Neuron (in vitro differentiated cells): ENCODE results near the gene WNT4.
"Not testable (repeated sequence)": the region's sequence is repeated elsewhere in the genome, so short reads cannot be mapped to it uniquely, and the experiment has no call there.

ENCODE experiments used
- H2AFZ ChIP-seq: one replicate; pipeline ENCODE4 v1.6.1; 2013; ENCODE audit warnings: low read depth, mild to moderate bottlenecking, inconsistent platforms, low read length, moderate library complexity
- H3K27me3 ChIP-seq: one replicate; pipeline ENCODE4 v1.6.1; 2013; ENCODE audit warnings: low read length; ENCODE audit not compliant: insufficient read depth
- H3K36me3 ChIP-seq: one replicate; pipeline ENCODE4 v1.6.1; 2013; ENCODE audit warnings: low read length; ENCODE audit not compliant: insufficient read depth
- H3K4me1 ChIP-seq: one replicate; pipeline ENCODE4 v1.6.1; 2013; ENCODE audit warnings: low read length; ENCODE audit not compliant: insufficient read depth
- H3K4me3 ChIP-seq: 2 replicates; pipeline ENCODE4 v1.5.1; 2013; ENCODE audit warnings: mild to moderate bottlenecking, low read length, moderate library complexity
- H3K9me3 ChIP-seq: one replicate; pipeline ENCODE4 v1.6.1; 2013; ENCODE audit warnings: low read length

The WNT4 gene

DNA sequence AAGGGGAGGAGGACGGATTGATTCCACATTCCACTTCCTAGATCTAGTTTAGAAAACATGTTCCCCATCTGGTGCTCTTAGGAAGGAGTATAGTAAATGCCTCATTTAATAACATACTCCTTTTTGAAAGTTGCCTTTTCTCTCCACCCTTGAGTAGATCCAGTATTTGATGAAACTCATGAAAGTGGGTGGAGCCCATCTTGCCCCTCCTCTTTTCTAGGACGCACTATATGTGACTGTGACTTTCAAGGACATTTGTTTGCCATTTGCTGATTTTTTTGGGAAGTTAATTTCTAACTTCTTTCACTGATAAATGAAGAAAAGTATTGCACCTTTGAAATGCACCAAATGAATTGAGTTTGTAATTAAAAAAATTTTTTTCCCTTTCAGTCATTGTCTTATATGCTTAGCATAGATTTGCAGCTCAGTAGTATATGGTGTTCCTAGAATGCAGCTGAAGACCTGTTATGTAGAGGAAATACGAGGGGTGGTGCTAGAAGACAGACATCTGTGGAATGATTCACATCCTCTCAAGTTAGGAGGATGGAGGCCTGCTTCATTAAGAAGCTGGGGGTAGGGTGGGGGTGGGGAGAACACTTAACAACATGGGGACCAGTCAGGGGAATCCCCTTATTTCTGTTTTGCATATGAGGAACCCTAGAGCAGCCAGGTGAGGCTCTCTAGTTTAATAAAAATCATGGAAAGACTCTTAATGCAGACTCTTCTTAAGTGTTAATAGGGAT is 50.7 kb downstream of the WNT4 start:
- Histone ChIP-seq H3K4me1 (peaks cover 18% of the 10 kb centered on the region), H3K36me3 (peaks cover 56% of the 10 kb centered on the region)
- not testable (repeated sequence) for H3K27me3 ChIP-seq, H3K4me3 ChIP-seq, H3K9me3 ChIP-seq, H2AFZ ChIP-seq

DNA sequence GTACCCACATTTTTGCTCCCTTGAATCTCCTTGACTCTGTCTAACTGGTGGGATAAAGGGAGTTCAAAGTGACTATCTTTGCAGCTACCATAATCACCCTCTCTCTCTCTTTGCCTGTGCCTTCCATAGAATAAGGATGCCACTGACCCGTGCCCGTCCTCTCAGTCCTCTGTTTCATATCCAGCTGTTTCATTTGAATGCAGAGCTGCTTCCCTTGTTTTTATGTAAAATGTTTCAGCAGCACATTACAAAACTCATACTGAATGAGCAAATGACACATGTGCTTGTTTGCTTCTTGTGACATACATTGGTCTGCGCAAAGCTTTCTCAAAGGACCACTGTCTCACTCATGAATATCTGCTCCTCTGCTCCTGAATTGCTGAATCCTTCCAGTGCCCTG is 52.0 kb downstream of the WNT4 start:
- peaks cover 18% of the 10 kb centered on the region for H3K4me1 ChIP-seq
- no peak overlapping the region for H3K4me3 ChIP-seq
- H3K9me3 ChIP-seq = no peaks in the 10 kb centered on the region
- H2AFZ ChIP-seq = no peak overlapping the region
- H3K36me3 ChIP-seq = peaks cover 58% of the 10 kb centered on the region
- no peaks in the 10 kb centered on the region for H3K27me3 ChIP-seq

DNA sequence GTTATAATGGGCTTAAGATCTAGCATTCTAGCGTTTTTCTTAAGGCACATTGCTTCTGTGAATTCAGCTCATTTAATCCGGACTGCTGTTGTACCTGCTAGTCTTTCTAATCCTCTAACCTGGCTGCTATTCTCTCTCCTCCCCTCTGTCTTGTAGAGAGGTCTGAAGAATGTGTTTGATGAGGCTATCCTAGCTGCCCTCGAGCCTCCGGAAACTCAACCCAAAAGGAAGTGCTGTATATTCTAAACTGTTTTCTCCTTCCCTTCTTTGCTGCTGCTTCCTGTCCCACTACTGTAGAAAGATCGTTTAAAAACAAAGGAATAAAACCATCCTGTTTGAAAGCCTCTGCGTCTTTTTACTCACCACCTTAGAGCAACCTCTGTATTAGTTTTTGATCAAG is 53.1 kb downstream of the WNT4 start:
- H3K27me3 ChIP-seq = no peaks in the 10 kb centered on the region
- no peak overlapping the region for H3K4me3 ChIP-seq
- H3K36me3 ChIP-seq = peaks cover 53% of the 10 kb centered on the region
- H3K9me3 ChIP-seq = no peaks in the 10 kb centered on the region
- H3K4me1 ChIP-seq = peaks cover 18% of the 10 kb centered on the region
- H2AFZ ChIP-seq = no peak overlapping the region

DNA sequence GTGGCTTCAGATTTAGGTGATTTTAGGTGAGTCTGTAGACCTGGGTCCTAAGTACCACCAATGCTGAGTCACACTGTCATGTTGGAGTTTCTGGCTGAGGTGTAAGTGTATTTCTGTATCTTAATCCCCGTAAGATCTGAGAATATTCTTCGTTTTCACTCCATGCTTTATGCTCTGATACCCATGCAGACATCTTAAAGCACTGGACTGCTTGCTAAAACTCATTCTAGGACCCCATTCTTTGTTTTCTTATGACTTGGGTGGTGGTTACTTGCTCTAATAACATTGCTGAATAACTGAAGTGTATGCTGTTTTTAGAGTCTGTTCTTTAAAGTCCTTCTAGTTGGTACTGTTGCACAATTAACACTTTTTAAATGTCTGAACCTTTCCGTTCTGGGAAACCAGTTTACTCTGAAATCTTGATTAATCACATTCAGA is 53.7 kb downstream of the WNT4 start:
- Histone ChIP-seq H2AFZ (no peak overlapping the region), H3K9me3 (no peaks in the 10 kb centered on the region), H3K4me3 (no peak overlapping the region), H3K27me3 (no peaks in the 10 kb centered on the region), H3K36me3 (peaks cover 52% of the 10 kb centered on the region), H3K4me1 (peaks cover 18% of the 10 kb centered on the region)

DNA sequence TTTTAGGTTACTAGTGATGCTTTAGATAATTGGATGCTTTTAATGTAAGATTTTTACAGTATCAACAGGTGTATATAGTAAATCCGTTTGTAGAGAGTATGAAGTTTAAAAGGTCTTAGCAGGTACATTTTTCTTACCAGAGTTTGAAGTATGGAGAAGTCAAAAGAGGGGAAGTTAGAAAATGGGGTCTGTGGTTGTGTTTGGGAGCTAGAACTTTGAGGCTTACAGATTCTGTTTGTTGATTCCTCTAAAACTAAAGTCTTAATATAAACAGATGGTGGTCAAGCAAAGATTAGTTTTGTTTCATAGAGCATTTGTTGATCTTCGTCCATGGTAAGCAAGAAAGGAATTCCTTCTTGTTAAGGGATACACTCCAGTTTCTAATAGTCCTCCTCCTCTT is 54.6 kb downstream of the WNT4 start:
- H3K27me3 ChIP-seq = no peaks in the 10 kb centered on the region
- no peak overlapping the region for H3K4me3 ChIP-seq
- H2AFZ ChIP-seq = no peak overlapping the region
- H3K4me1 ChIP-seq = peaks cover 18% of the 10 kb centered on the region
- no peaks in the 10 kb centered on the region for H3K9me3 ChIP-seq
- H3K36me3 ChIP-seq = peaks cover 54% of the 10 kb centered on the region

DNA sequence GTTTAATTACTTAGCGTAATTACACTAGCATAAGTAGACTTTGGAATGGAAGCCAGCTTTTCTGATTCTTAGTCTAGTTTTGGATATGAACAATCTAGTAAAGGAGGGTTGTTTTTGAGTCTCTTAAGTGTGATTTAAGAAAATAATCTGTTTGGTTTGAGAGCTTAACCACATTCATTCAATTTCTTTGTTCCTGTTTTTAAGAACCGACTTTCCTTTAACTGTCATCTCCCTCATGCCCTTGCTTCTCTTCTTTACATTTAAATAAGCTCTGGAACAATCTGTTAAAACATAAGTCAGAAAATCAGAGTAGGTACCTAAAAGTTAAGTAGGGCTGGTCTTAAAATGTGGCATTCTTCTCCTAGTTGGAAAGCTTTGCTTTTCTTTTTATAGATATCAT is 62.7 kb downstream of the WNT4 start:
- Histone ChIP-seq H3K36me3 (peaks cover 48% of the 10 kb centered on the region), H2AFZ (no peak overlapping the region), H3K9me3 (no peaks in the 10 kb centered on the region), H3K27me3 (no peaks in the 10 kb centered on the region), H3K4me1 (peaks cover 8% of the 10 kb centered on the region), H3K4me3 (no peak overlapping the region)

DNA sequence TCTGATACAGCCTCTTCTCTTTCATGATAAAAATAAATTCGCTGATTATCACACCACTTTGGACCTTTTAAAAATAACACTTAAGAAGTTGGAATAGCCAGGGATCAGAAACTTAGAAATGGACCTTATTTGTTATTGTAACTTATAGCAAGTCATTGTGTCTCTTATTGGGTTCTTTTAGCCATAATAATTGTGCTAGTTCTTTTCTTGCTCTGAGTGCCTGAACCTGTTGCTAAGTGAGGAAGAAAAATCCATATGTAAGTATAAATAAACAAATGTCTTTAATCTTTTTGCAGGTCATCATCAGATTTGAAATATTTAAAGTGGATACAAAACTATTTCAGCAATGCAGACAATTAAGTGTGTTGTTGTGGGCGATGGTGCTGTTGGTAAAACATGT is 64.8 kb downstream of the WNT4 start:
- H3K4me1 ChIP-seq = peaks cover 13% of the 10 kb centered on the region
- H2AFZ ChIP-seq = no peak overlapping the region
- no peak overlapping the region for H3K4me3 ChIP-seq
- H3K27me3 ChIP-seq = no peaks in the 10 kb centered on the region
- no peaks in the 10 kb centered on the region for H3K9me3 ChIP-seq
- H3K36me3 ChIP-seq = peaks cover 35% of the 10 kb centered on the region

DNA sequence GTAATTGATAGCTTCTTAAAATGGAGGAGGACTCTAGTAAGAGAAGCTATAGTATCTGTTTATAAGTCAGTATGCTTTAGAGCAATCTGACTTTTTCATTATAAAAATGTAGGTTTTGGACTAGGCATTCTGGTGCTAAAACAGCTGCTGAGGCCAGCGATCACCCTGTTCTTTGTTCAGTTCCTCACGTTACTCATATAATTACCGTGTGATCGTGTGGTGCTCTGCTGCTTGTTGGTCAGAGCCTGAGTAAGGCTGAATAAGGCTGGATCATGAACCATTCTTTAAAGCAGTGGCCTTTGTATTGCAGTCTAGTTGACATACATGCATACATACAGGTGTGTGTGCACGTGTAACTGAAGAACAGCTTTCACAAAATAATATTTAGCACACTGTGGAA is 65.2 kb downstream of the WNT4 start:
- peaks cover 35% of the 10 kb centered on the region for H3K36me3 ChIP-seq

DNA sequence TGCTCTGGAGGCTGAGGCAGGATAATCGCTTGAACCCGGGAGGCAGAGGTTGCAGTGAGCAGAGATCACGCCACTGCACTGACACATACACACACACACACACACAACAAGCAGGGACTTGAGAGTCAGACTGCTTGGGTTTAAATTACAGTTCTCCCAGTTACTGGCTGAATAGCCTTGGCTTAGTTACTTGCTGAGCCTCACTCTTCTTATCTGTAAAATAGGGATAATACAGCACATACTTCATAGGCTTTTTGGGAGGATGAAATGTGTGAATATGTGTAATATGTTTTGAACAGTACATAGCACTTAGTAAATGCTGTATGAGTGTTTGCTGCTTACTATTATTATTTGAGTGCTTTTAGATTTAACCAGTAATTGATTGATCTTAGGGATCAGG is 66.6 kb downstream of the WNT4 start:
- no peaks in the 10 kb centered on the region for H3K27me3 ChIP-seq
- peaks cover 13% of the 10 kb centered on the region for H3K4me1 ChIP-seq
- H3K9me3 ChIP-seq = no peaks in the 10 kb centered on the region
- H3K36me3 ChIP-seq = peaks cover 23% of the 10 kb centered on the region
- no peak overlapping the region for H2AFZ ChIP-seq
- no peak overlapping the region for H3K4me3 ChIP-seq

More for the DNA sequence above, 65.2 kb downstream of the WNT4 start:
- H3K9me3 ChIP-seq = no peaks in the 10 kb centered on the region
- H3K27me3 ChIP-seq = no peaks in the 10 kb centered on the region
- no peak overlapping the region for H3K4me3 ChIP-seq
- H3K4me1 ChIP-seq = peaks cover 13% of the 10 kb centered on the region
- no peak overlapping the region for H2AFZ ChIP-seq

DNA sequence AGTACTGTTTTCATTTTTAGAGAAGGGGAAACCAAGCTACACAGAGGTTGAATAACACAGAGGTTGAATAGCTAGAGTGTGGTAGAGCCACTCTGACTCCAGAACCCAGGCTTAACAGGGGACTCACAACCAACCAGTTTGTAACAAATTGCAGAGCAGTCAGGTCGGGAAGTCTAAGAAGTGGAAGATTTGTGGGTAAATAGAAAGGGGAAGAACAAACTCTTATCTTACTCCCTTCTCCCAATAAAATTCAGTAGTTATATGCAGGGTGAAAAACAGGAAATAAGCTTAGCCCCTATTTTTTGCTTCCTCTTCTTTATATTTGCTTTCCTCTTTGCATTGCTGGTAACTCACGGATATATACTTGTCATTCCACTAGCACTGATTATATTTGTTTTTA is 67.2 kb downstream of the WNT4 start:
- H3K4me3 ChIP-seq = no peak overlapping the region
- H3K36me3 ChIP-seq = peaks cover 20% of the 10 kb centered on the region
- H3K9me3 ChIP-seq = no peaks in the 10 kb centered on the region
- no peaks in the 10 kb centered on the region for H3K27me3 ChIP-seq
- peaks cover 13% of the 10 kb centered on the region for H3K4me1 ChIP-seq
- no peak overlapping the region for H2AFZ ChIP-seq

DNA sequence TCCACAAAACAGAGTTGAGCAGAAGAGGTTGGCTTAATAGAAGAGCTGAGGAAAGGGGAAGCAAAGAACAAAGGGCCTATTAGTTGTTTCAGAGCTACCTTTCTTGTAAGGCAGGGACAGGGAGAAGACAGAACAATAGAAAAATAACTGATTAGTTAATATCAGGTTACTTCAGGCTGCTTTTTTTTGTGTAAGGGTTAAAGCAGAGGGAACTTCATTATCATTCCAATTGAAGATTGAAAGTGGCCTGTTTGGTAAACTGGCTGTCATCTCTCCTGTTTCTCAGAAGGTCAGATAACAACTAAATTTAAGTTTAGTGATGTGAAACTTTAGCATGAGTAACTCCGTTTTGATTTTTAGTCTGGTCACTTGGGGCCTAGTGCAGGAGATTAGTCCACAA is 68.1 kb downstream of the WNT4 start:
- Histone ChIP-seq H3K36me3 (peaks cover 13% of the 10 kb centered on the region), H3K4me3 (no peak overlapping the region), H3K9me3 (peaks cover 1% of the 10 kb centered on the region)

DNA sequence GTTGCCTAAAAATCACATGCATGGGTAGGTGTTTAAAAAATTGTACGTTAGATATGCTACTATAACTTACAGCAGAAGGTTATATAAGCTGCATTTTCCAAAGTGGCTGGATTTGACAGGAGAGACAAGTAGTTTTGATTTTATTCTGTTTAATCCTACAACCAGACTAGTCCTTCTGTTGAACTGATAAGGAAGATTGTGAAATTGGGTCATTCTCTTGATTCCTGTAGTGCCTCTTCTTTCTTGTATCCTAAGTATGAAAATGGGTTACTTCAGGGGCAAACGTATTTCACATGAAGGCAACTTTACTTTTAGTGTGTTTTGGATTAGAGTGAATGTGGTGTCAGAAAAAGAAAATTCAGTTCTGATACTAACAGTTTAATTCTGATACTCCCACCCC is 71.4 kb downstream of the WNT4 start:
- H2AFZ ChIP-seq = no peak overlapping the region
- no peaks in the 10 kb centered on the region for H3K27me3 ChIP-seq
- H3K9me3 ChIP-seq = peaks cover 4% of the 10 kb centered on the region
- H3K4me1 ChIP-seq = peaks cover 5% of the 10 kb centered on the region
- H3K4me3 ChIP-seq = no peak overlapping the region
- peaks cover 10% of the 10 kb centered on the region for H3K36me3 ChIP-seq

More for the DNA sequence above, 68.1 kb downstream of the WNT4 start:
- Histone ChIP-seq H3K4me1 (peaks cover 13% of the 10 kb centered on the region), H2AFZ (no peak overlapping the region), H3K27me3 (no peaks in the 10 kb centered on the region)
